DND-41 (cell line): ENCODE measurements around the gene DYNC1H1.

ENCODE experiments used
- EZH2 ChIP-seq: IDR thresholded peaks from 3 replicates; pipeline ENCODE4 v1.6.1; 2012; ENCODE audit warnings: borderline replicate concordance, low read depth, mild to moderate bottlenecking, moderate library complexity, low read length, inconsistent platforms; ENCODE audit not compliant: severe bottlenecking
- TF ChIP-seq, protein P1 (sequence below): IDR thresholded peaks from 2 replicates; pipeline ENCODE4 v1.5.1; 2012; ENCODE audit warnings: borderline replicate concordance, low read length, moderate library complexity, mild to moderate bottlenecking; ENCODE audit not compliant: poor library complexity, severe bottlenecking; ENCODE audit errors: extremely low read depth

GRCh38 chr14:101980700-101981099 is 16.3 kb downstream of the DYNC1H1 start:
- TF ChIP-seq, protein P1, sequence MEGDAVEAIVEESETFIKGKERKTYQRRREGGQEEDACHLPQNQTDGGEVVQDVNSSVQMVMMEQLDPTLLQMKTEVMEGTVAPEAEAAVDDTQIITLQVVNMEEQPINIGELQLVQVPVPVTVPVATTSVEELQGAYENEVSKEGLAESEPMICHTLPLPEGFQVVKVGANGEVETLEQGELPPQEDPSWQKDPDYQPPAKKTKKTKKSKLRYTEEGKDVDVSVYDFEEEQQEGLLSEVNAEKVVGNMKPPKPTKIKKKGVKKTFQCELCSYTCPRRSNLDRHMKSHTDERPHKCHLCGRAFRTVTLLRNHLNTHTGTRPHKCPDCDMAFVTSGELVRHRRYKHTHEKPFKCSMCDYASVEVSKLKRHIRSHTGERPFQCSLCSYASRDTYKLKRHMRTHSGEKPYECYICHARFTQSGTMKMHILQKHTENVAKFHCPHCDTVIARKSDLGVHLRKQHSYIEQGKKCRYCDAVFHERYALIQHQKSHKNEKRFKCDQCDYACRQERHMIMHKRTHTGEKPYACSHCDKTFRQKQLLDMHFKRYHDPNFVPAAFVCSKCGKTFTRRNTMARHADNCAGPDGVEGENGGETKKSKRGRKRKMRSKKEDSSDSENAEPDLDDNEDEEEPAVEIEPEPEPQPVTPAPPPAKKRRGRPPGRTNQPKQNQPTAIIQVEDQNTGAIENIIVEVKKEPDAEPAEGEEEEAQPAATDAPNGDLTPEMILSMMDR: no peak
- no peak for TF ChIP-seq EZH2
